PC-3 (cell line): ENCODE measurements around the gene LSG1. TPM values are rescaled to one million over a fixed set of nuclear protein-coding genes. Genes with fewer than 3 reads are reported as not detected.

ENCODE experiments used
- ATAC-seq: fragments of 200-7000 bp; cut with Tn5 transposase; 2 replicates; pipeline ENCODE4 v1.9.1; 2020; ENCODE audit warnings: mild to moderate bottlenecking, moderate library complexity
- BruUV-seq: library from RNA; stranded (reverse); fragments of 400-500 nt; replicated peaks from 2 replicates; lab custom pipeline; 2021; lab: Mats Ljungman, UMichigan
- CTCF ChIA-PET: fragments of 300-600 bp; sonication (Branson Sonifier 250); formaldehyde crosslinking; loops from one replicate; lab custom pipeline; 2022; ENCODE audit warnings: antibody characterized with exemption; lab: Charles Lee
- POLR2A ChIA-PET: fragments of 300-600 bp; sonication (Branson Sonifier 250); formaldehyde crosslinking; loops from one replicate; lab custom pipeline; 2022; ENCODE audit warnings: antibody characterized with exemption; ENCODE audit not compliant: unreplicated experiment; lab: Charles Lee
- DNase-seq: peaks from one replicate; pipeline ENCODE4 v3.0.0-alpha.2; 2015
- H2AFZ ChIP-seq: fragments of 300-600 bp; sonication (generic); 2 replicates; pipeline ENCODE4 v1.6.0; 2016; ENCODE audit warnings: antibody characterized with exemption, low read length
- H3F3A ChIP-seq: fragments of 300-600 bp; sonication (generic); one replicate; pipeline ENCODE4 v1.6.0; 2017; ENCODE audit warnings: antibody characterized with exemption, low read length, control low read depth, mild to moderate bottlenecking; ENCODE audit not compliant: unreplicated experiment
- H3K27ac ChIP-seq: fragments of 300-600 bp; sonication (generic); 2 replicates; pipeline ENCODE4 v1.5.1; 2016; ENCODE audit warnings: mild to moderate bottlenecking, low read length
- H3K27me3 ChIP-seq: fragments of 300-600 bp; sonication (generic); 2 replicates; pipeline ENCODE4 v1.6.1; 2016; ENCODE audit warnings: low read length, mixed read lengths
- H3K36me3 ChIP-seq: fragments of 300-600 bp; sonication (generic); 2 replicates; pipeline ENCODE4 v1.6.1; 2016; ENCODE audit warnings: low read depth, mixed run types, low read length, mixed read lengths
- H3K4me1 ChIP-seq: fragments of 300-600 bp; sonication (generic); 2 replicates; pipeline ENCODE4 v1.5.1; 2016; ENCODE audit warnings: low read length; ENCODE audit not compliant: insufficient read depth
- H3K4me2 ChIP-seq: fragments of 300-600 bp; sonication (generic); 2 replicates; pipeline ENCODE4 v1.6.0; 2016; ENCODE audit warnings: low read length
- H3K4me3 ChIP-seq: fragments of 300-600 bp; sonication (generic); 2 replicates; pipeline ENCODE4 v1.5.1; 2016; ENCODE audit warnings: mild to moderate bottlenecking, low read length, mixed read lengths
- H3K79me2 ChIP-seq: fragments of 300-600 bp; sonication (generic); 2 replicates; pipeline ENCODE4 v1.6.1; 2017; ENCODE audit warnings: low read length, mixed read lengths
- H3K9ac ChIP-seq: fragments of 300-600 bp; sonication (generic); 2 replicates; pipeline ENCODE4 v1.6.0; 2016; ENCODE audit warnings: mild to moderate bottlenecking, low read length
- H3K9me2 ChIP-seq: fragments of 300-600 bp; sonication (generic); replicated peaks from 2 replicates; pipeline ENCODE4 v1.6.1; 2016; ENCODE audit warnings: mixed run types, low read length, mixed read lengths
- H3K9me3 ChIP-seq: fragments of 300-600 bp; sonication (generic); 2 replicates; pipeline ENCODE4 v1.6.1; 2016; ENCODE audit warnings: low read length, mixed read lengths
- H4K20me1 ChIP-seq: fragments of 300-600 bp; sonication (generic); 2 replicates; pipeline ENCODE4 v1.6.1; 2016; ENCODE audit warnings: low read length, mixed read lengths
- EZH2 ChIP-seq: fragments of 300-600 bp; sonication (generic); IDR thresholded peaks from one replicate; pipeline ENCODE4 v1.6.1; 2017; ENCODE audit warnings: antibody characterized with exemption, mild to moderate bottlenecking, low read length; ENCODE audit not compliant: unreplicated experiment
- EZH2phosphoT487 ChIP-seq: fragments of 300-600 bp; sonication (generic); IDR thresholded peaks from 2 replicates; pipeline ENCODE4 v1.6.1; 2018; ENCODE audit warnings: mild to moderate bottlenecking, antibody characterized with exemption, low read length, borderline replicate concordance
- intact Hi-C: fragments of 100-400 bp; cut with micrococcal nuclease; formaldehyde crosslinking; loops from 2 replicates; pipeline ENCODE4 v1.9.0; 2023
- total RNA-seq: library from RNA; depleted of rRNA; stranded (reverse); fragments of >200 nt; gene quantifications from 2 replicates; pipeline ENCODE4 v1.2.3, GENCODE V29; 2014
- TF ChIP-seq, protein P1 (sequence below): fragments of 300-600 bp; sonication (generic); conservative IDR thresholded peaks from 2 replicates; pipeline ENCODE4 v1.5.1; 2017; ENCODE audit warnings: antibody characterized with exemption, low read depth, mild to moderate bottlenecking, low read length

Gene LSG1
- total RNA-seq, 1 experiment from 2014 or later: 83.8 TPM

DNA sequence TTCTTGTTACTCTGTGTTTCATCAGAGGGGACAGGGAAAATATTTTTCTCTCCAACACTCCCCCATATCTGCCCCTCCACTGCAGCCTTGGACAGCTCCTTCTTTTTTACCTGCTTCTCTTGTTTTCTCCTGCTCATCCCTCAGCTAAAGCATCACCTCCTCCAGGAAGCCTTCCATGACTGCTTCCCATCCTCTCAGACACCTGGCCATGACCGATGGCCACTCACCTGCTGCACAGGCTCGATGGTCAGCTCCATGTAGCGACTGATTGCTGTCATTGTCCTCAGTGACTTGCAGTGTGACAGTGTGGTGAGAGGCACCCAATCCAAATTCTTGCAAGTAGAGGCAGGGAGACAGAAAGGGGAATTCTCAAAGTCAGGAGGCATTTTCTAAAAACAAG, 61.3 kb downstream of the LSG1 start:
- no TSS peak for BruUV-seq
- ATAC-seq: no peak
- POLR2A ChIA-PET: no interaction called here

GRCh38 chr3:194609601-194610000, 62.4 kb downstream of the LSG1 start:
- ATAC-seq: no peak
- CTCF ChIA-PET: no interaction called here
- Histone ChIP-seq H3K9me2 (no peaks in the 10 kb centered on the region), H3K4me2 (no peak overlapping the region), H2AFZ (no peak overlapping the region), H3K4me3 (no peak overlapping the region), H3K4me1 (no peaks in the 10 kb centered on the region), H3K9ac (no peak overlapping the region), H3K27ac (no peak overlapping the region), H4K20me1 (no peaks in the 10 kb centered on the region), H3K9me3 (no peaks in the 10 kb centered on the region), H3K36me3 (no peaks in the 10 kb centered on the region), H3K27me3 (no peaks in the 10 kb centered on the region), H3F3A (no peaks in the 10 kb centered on the region), H3K79me2 (no peaks in the 10 kb centered on the region)
- POLR2A ChIA-PET: no interaction called here
- DNase-seq: no peak
- TF ChIP-seq EZH2: no peak
- intact Hi-C loops: no loop called here
- no TSS peak for BruUV-seq

More for the DNA sequence above, 61.3 kb downstream of the LSG1 start:
- H3K4me1 ChIP-seq: no peaks in the 10 kb centered on the region
- H3K27ac ChIP-seq: no peak overlapping the region
- H3K4me2 ChIP-seq: no peak overlapping the region
- no peak overlapping the region for H3K9ac ChIP-seq
- no peaks in the 10 kb centered on the region for H3K79me2 ChIP-seq
- intact Hi-C loops: no loop called here
- CTCF ChIA-PET: interaction anchor here (0.7 kb wide), 1 partner anchor 27 kb away, joined by 3 read pairs; no protein-coding TSS in a partner anchor
- TF ChIP-seq, protein P1, sequence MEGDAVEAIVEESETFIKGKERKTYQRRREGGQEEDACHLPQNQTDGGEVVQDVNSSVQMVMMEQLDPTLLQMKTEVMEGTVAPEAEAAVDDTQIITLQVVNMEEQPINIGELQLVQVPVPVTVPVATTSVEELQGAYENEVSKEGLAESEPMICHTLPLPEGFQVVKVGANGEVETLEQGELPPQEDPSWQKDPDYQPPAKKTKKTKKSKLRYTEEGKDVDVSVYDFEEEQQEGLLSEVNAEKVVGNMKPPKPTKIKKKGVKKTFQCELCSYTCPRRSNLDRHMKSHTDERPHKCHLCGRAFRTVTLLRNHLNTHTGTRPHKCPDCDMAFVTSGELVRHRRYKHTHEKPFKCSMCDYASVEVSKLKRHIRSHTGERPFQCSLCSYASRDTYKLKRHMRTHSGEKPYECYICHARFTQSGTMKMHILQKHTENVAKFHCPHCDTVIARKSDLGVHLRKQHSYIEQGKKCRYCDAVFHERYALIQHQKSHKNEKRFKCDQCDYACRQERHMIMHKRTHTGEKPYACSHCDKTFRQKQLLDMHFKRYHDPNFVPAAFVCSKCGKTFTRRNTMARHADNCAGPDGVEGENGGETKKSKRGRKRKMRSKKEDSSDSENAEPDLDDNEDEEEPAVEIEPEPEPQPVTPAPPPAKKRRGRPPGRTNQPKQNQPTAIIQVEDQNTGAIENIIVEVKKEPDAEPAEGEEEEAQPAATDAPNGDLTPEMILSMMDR: no peak
- TF ChIP-seq EZH2phosphoT487: no peak
- no peak for TF ChIP-seq EZH2
- H4K20me1 ChIP-seq: no peaks in the 10 kb centered on the region
- H3K9me3 ChIP-seq: no peaks in the 10 kb centered on the region
- no peaks in the 10 kb centered on the region for H3K9me2 ChIP-seq
- H3K36me3 ChIP-seq: no peaks in the 10 kb centered on the region
- DNase-seq: no peak
- no peaks in the 10 kb centered on the region for H3F3A ChIP-seq
- H3K27me3 ChIP-seq: no peaks in the 10 kb centered on the region
- H3K4me3 ChIP-seq: no peak overlapping the region
- H2AFZ ChIP-seq: no peak overlapping the region

- BruUV-seq: no TSS peak
- Histone ChIP-seq H3K27me3 (no peaks in the 10 kb centered on the region), H3K9me2 (no peaks in the 10 kb centered on the region), H3K27ac (no peak overlapping the region), H3K9ac (no peak overlapping the region), H4K20me1 (no peaks in the 10 kb centered on the region), H3K79me2 (no peaks in the 10 kb centered on the region), H3F3A (no peaks in the 10 kb centered on the region), H2AFZ (no peak overlapping the region), H3K4me2 (no peak overlapping the region), H3K4me1 (no peaks in the 10 kb centered on the region), H3K9me3 (no peaks in the 10 kb centered on the region), H3K4me3 (no peak overlapping the region), H3K36me3 (no peaks in the 10 kb centered on the region)
- TF ChIP-seq, protein P1: no peak
- TF ChIP-seq EZH2: no peak
- TF ChIP-seq EZH2phosphoT487: no peak
- intact Hi-C loops: no loop called here
- DNase-seq: no peak
- ATAC-seq: no peak
- ChIA-PET POLR2A (no interaction called here), CTCF (no interaction called here)
Measured at GRCh38 chr3:194608981-194609380, 63.0 kb downstream of the LSG1 start.
